Fibroblast of the aortic adventitia (primary cell): ENCODE results near the gene UNKL. TPM values are rescaled to one million over a fixed set of nuclear protein-coding genes. Genes with fewer than 3 reads are reported as not detected.

Experiments
- DNase-seq: peaks from one replicate; pipeline ENCODE4 v3.0.0-alpha.2; 2010; ENCODE audit warnings: low read depth
- H3K4me3 ChIP-seq: 2 replicates; pipeline ENCODE4 v1.5.1; 2011; ENCODE audit warnings: low read depth, mild to moderate bottlenecking, control low read depth, low read length, moderate library complexity
- total RNA-seq: library from RNA; depleted of rRNA; stranded (reverse); fragments of >200 nt; gene quantifications from 2 replicates; pipeline ENCODE4 v1.2.3, GENCODE V29; 2012; ENCODE audit warnings: low replicate concordance
- TF ChIP-seq, protein P1 (sequence below): IDR thresholded peaks from 2 replicates; pipeline ENCODE4 v1.5.1; 2011; ENCODE audit warnings: mild to moderate bottlenecking, low read length, control low read depth, inconsistent platforms; ENCODE audit not compliant: insufficient read depth

UNKL gene
- total RNA-seq, 1 donor, result 11.5 TPM

DNA sequence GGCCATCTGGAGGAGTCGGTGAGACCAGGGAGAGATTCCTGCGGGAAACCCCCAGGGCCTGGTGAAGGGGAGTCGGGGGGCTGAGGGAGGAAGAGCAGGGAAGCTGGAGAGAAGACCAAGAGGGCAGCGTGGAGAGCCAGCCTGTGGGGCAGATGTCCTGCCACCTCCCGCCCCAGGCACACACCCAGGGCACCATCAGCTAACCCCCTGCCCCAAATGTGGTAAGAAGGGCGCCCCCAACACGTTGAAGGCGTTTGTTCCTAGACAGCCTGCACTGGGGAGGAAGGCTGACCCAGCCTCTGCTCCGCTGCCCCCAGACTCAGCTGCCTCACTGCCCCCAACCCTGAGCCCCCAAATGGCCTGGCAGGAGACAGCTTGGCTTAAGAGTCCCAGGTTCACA lies 79.8 kb downstream of the UNKL start:
- TF ChIP-seq, protein P1, sequence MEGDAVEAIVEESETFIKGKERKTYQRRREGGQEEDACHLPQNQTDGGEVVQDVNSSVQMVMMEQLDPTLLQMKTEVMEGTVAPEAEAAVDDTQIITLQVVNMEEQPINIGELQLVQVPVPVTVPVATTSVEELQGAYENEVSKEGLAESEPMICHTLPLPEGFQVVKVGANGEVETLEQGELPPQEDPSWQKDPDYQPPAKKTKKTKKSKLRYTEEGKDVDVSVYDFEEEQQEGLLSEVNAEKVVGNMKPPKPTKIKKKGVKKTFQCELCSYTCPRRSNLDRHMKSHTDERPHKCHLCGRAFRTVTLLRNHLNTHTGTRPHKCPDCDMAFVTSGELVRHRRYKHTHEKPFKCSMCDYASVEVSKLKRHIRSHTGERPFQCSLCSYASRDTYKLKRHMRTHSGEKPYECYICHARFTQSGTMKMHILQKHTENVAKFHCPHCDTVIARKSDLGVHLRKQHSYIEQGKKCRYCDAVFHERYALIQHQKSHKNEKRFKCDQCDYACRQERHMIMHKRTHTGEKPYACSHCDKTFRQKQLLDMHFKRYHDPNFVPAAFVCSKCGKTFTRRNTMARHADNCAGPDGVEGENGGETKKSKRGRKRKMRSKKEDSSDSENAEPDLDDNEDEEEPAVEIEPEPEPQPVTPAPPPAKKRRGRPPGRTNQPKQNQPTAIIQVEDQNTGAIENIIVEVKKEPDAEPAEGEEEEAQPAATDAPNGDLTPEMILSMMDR, result no peak
- H3K4me3 ChIP-seq, result no peak overlapping the region
- DNase-seq, result no peak

DNA sequence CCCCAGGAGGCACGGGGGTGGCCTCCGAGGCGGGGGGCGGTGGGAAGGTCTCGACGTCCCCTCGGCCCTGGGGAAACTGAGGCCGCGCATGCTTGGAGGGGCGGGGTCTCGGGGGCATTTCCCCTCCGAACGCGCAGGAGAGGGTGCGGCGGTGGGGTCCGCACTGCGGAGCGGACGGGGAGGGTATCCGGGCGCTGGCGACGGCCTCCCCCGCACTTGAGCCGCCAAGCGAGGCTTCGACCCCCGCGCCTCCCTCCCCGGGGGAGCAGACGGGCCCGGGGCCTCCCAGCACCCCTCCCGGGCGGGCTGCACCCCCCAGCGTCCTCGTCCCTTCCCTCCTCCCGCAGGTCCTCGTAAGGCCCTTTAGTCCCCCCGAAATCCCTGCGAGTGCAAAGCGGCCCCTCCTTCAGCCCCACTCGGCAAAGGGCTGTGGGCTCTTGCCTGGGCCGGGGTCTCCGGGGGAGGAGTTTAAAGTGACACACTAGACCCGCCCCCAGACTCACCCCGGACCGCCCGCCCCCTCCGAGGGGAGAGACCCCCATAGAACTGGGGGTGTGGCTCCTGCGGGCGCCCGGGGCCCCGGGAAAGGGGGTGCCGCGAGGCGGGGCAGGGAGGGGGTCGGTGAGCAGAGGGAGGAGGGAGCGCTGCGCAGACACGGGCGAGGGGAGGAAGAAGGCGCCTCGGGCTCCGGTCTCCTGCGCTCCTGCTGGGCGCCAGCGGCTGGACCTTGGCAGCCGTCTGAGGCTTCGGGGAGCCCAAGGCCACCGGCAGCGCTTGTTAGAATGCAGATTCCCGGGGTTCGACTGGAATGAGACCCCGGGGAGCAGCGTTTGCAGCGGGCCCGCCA lies 80.4 kb downstream of the UNKL start:
- no peak overlapping the region for H3K4me3 ChIP-seq
- DNase-seq, result no peak
- TF ChIP-seq, protein P1, result no peak

DNA sequence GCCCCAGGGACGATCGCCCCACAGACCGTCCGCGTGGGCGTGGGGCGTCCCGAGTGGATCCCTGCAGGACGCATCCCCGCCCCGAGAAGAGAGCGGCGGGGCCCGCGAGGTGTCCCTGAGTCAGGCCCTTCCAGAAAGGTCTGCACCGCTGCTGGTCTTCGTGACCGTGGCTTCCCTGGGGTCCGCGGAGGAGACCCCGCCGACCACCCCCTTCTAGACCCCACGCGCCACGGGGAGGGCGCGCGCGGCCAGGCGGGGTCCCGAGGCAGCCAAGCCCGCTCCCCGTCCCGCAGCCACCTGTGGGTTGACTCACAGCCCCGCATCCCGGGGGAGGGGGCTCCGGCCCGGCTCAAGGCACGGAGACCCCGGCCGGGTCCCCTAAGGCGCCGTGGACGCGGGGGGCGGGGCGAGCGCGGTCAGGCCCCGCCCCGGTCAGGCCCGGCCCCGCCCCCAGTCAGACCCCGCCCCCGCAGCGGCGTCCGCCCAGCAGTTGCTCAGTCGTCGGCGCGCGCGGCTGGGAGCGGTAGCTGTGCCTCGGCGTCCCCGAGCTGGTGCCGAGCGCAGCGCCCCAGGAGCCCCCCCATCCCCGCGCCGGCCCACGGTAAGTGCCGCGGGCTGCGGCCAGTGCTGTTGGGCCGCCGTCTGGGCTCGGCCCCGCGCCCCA lies 81.2 kb downstream of the UNKL start, which contains the start of gene BAIAP3:
Gene BAIAP3 (plus strand): TSS at position 497 of the 664 bp plus-strand sequence. CDS start 4,905 bp downstream, outside the sequence.
- no peak for DNase-seq
- TF ChIP-seq, protein P1, result no peak
- H3K4me3 ChIP-seq, result no peak within 1 kb of the TSS

DNA sequence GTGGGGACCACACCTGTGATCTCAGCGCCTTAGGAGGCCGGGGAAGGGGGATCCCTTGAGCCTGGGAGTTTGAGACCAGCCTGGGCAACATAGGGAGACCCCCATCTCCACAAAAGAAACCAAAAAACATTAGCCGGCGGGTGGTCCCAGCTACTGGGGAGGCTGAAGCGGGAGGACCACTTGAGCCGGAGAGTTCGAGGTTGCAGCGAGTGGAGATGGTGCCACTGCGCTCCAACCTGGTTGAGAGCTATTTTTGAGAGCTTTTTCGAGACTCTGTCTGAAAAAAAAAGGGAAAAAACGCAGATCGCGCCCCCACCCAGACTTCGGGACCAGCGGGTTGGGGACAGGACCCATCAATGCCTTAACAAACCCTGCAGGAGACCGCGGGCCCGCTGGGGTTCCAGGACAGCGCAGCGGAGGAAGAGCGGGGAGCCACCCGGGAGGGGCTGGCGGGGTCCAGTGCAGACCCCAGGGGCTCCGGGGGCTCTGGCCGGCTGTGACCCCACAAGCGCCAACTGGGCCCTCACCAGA lies 81.8 kb downstream of the UNKL start:
- DNase-seq, result no peak

DNA sequence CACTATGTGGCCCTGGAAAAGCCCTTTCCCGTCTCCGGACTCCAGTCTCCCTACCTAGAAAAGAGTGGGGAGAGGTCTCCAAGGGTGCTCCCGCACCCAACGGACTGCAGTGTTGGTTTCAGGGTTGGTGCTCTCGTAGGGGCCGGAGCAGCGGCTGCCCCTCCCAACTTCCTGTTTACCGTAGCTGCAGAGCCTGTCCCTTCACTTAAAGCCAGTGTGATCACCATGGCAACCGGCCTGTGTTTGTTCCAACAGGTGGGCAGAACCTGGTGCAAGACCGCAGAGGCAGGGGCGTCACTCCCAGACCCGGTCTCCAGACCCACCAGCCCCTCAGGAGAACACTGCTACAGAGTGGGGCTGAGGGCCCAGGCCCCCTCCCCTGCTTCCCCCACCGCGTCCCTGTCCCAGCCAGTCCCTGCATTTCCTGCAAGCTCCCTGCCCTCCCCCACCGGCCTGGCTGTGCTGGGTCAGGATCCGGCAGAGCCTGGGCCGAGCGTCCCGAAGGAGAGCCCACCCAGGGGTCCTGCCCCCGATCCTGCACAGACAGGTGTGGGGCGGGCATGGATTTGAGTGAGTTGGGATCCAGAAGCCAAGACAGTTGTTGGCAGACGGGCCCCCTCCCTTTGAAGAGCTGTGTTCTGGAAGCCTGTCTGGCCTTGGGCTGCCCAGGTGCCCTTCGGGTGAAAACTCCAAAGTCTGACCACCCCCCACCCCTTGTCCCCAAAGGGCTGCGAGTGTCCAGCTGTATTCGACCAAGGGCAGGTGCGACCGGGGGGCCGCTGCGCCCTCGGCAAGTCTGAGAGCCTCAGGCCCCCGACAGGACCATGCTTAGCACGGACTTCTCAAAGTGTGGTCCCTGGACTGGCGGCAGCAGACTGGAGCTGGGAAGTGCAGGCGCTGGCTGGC lies 82.5 kb downstream of the UNKL start:
- TF ChIP-seq, protein P1, result no peak
- no peak overlapping the region for H3K4me3 ChIP-seq
- no peak for DNase-seq

More for the DNA sequence above, 81.8 kb downstream of the UNKL start:
- TF ChIP-seq, protein P1, result no peak
- no peak overlapping the region for H3K4me3 ChIP-seq
